Neural crest cell (in vitro differentiated cells): ENCODE results near the gene EME2. TPM values are rescaled to one million over a fixed set of nuclear protein-coding genes. Genes with fewer than 3 reads are reported as not detected.

ENCODE experiments used
- DNase-seq: peaks from one replicate; pipeline ENCODE4 v3.0.0; 2021; ENCODE audit warnings: low read depth, mixed read lengths, low spot score
- H3K27ac Mint-ChIP-seq: one replicate; pipeline ENCODE4 v1.8.0; 2021; ENCODE audit warnings: mild to moderate bottlenecking, mixed read lengths; ENCODE audit not compliant: unreplicated experiment
- H3K27me3 Mint-ChIP-seq: 2 replicates; pipeline ENCODE4 v1.8.0; 2021; ENCODE audit warnings: low read depth, mild to moderate bottlenecking, mixed read lengths
- H3K36me3 Mint-ChIP-seq: 2 replicates; pipeline ENCODE4 v1.8.0; 2021; ENCODE audit warnings: low read depth, mild to moderate bottlenecking, mixed read lengths
- H3K4me1 Mint-ChIP-seq: 2 replicates; pipeline ENCODE4 v1.8.0; 2021; ENCODE audit warnings: mixed read lengths
- H3K4me3 Mint-ChIP-seq: one replicate; pipeline ENCODE4 v1.8.0; 2021; ENCODE audit warnings: mild to moderate bottlenecking, mixed read lengths
- H3K9me3 Mint-ChIP-seq: 2 replicates; pipeline ENCODE4 v1.8.0; 2021; ENCODE audit warnings: mixed read lengths
- total RNA-seq: library from RNA; stranded (reverse); gene quantifications from 2 replicates; pipeline ENCODE4 v1.2.1, GENCODE V29; 2021
- TF ChIP-seq, protein P1 (sequence below): fragments of 200-600 bp; sonication (generic); conservative IDR thresholded peaks from 2 replicates; pipeline ENCODE4 v1.5.0; 2021; ENCODE audit warnings: antibody characterized with exemption, mild to moderate bottlenecking

The EME2 gene
- total RNA-seq, 1 donor from 2014 or later = 36.5 TPM

DNA sequence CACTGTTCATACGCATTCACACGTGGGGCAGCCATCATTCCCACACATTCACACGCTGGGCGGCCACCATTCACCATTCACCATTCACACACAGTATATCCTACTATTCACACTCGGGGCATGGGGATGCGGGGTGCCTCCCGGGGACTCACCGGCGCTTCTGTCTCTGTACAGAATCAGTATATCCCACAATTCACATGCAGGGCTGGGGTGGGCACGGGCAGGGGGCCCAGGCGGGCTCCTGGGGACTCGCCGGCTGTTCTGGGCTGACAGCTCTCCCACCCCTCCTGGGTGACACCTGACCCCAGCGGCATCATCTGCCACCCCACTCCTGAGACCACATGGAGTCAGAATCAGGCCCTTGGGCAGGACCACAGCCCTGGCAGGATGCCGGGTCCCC lies 10.9 kb upstream of the EME2 start:
- no peak for DNase-seq
- no peak overlapping the region for H3K27ac Mint-ChIP-seq
- no peaks in the 10 kb centered on the region for H3K27me3 Mint-ChIP-seq
- no peak overlapping the region for H3K4me3 Mint-ChIP-seq
- H3K36me3 Mint-ChIP-seq = peaks cover 3% of the 10 kb centered on the region
- H3K4me1 Mint-ChIP-seq = no peaks in the 10 kb centered on the region
- no peaks in the 10 kb centered on the region for H3K9me3 Mint-ChIP-seq
- TF ChIP-seq, protein P1, sequence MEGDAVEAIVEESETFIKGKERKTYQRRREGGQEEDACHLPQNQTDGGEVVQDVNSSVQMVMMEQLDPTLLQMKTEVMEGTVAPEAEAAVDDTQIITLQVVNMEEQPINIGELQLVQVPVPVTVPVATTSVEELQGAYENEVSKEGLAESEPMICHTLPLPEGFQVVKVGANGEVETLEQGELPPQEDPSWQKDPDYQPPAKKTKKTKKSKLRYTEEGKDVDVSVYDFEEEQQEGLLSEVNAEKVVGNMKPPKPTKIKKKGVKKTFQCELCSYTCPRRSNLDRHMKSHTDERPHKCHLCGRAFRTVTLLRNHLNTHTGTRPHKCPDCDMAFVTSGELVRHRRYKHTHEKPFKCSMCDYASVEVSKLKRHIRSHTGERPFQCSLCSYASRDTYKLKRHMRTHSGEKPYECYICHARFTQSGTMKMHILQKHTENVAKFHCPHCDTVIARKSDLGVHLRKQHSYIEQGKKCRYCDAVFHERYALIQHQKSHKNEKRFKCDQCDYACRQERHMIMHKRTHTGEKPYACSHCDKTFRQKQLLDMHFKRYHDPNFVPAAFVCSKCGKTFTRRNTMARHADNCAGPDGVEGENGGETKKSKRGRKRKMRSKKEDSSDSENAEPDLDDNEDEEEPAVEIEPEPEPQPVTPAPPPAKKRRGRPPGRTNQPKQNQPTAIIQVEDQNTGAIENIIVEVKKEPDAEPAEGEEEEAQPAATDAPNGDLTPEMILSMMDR = no peak

DNA sequence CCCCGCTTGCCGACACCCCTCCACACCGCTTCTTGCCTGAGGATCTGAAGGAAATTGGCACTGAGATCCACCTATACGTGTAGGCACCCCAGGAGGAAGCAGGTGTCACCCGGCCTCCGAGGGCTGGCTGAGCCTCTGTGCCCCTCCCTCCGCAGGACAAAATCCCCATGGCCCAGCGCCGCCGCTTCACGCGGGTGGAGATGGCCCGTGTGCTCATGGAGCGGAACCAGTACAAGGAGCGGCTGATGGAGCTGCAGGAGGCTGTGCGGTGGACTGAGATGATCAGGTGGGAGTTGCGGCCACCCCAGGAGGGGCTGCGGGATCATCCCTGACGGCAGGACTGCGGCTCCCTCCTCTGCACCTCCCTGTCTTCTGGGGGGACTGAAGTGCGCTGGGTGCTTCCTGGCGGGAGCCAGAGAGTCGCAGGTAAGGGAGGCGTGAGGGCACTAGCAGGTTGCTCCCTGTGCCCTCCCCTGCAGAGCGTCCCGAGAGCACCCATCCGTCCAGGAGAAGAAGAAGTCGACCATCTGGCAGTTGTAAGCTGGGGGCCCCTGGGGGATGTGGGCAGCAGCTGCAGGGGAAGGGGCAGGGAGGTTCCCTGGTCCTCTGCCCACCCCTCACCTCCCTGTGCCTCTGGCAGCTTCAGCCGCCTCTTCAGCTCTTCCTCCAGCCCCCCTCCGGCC lies 10.3 kb upstream of the EME2 start:
- Mint-ChIP-seq H3K4me3 (no peak overlapping the region), H3K27ac (no peak overlapping the region), H3K4me1 (no peaks in the 10 kb centered on the region), H3K9me3 (no peaks in the 10 kb centered on the region), H3K36me3 (peaks cover 3% of the 10 kb centered on the region), H3K27me3 (no peaks in the 10 kb centered on the region)
- DNase-seq = no peak
- TF ChIP-seq, protein P1 = no peak

DNA sequence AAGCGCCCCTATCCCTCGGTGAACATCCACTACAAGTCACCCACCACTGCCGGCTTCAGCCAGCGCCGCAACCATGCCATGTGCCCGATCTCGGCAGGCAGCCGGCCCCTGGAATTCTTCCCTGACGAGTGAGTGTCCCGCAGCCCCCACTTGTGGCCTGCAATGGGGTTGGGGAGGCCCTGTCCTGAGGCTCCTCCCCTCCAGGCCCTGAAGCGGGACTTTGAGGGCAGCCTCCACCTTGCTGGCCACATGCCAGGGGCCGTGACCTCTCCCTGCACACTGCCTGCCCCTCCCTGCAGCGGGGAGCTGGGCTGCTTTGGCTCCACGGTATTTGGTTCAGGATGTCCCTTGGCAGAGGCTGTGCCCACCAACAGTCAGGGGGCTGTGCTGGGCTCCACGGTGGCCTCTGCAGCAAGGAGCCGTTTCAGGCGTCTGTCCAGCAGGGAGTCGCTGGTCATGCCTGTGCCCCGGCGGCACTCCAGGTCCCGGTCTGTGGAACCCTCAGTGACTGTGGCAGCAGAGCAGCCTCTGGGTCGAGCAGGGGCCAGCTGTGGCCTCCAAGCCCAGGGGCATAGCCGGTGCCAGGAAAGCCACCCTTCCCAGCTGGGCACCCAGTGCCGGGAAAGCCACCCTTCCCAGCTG lies 9.6 kb upstream of the EME2 start:
- no peaks in the 10 kb centered on the region for H3K4me1 Mint-ChIP-seq
- TF ChIP-seq, protein P1 = no peak
- H3K27me3 Mint-ChIP-seq = no peaks in the 10 kb centered on the region
- peaks cover 3% of the 10 kb centered on the region for H3K36me3 Mint-ChIP-seq
- H3K27ac Mint-ChIP-seq = no peak overlapping the region
- H3K9me3 Mint-ChIP-seq = no peaks in the 10 kb centered on the region
- H3K4me3 Mint-ChIP-seq = no peak overlapping the region
- DNase-seq = no peak

DNA sequence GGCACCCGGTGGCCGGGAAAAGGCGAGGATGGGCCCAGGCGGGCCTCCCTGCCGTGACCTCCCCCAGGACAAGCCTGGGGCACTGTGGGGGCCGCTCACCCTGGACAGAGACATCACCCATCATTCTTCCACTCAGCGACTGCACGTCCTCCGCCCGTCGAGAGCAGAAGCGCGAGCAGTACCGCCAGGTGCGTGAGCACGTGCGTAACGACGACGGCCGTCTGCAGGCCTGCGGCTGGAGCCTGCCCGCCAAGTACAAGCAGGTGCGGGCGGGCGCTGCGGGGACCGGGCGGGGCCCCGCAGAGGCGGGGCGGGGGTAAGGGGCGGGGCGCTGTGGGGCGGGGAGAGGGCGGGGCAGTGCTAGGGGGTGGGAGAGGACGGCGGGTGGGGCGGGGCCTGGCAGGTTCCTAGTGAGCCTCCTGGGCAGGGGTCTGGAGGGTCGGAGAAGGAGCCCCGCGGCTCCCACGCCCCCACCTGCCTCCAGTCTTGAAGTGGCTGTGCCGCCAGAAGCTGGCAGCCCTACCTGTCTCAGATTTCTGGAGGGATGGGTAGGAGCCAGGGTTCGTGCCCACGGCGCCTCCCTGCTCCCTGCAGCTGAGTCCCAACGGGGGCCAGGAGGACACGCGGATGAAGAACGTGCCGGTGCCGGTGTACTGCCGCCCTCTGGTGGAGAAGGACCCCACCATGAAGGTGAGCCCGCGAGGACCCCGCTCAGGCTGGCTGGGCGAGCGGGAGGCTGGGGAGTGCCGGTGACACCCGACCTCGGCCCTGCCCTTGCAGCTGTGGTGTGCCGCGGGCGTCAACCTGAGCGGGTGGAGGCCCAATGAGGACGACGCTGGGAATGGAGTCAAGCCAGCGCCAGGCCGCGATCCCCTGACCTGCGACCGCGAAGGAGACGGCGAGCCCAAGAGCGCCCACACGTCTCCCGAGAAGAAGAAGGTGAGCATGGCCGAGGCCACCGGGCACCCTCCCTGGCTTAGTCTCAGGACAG lies 8.8 kb upstream of the EME2 start:
- TF ChIP-seq, protein P1 = peak; percentile 62
- no peaks in the 10 kb centered on the region for H3K4me1 Mint-ChIP-seq
- H3K36me3 Mint-ChIP-seq = peaks cover 3% of the 10 kb centered on the region
- H3K9me3 Mint-ChIP-seq = no peaks in the 10 kb centered on the region
- no peak overlapping the region for H3K27ac Mint-ChIP-seq
- no peak overlapping the region for H3K4me3 Mint-ChIP-seq
- peak; percentile 67 for DNase-seq
- H3K27me3 Mint-ChIP-seq = no peaks in the 10 kb centered on the region

DNA sequence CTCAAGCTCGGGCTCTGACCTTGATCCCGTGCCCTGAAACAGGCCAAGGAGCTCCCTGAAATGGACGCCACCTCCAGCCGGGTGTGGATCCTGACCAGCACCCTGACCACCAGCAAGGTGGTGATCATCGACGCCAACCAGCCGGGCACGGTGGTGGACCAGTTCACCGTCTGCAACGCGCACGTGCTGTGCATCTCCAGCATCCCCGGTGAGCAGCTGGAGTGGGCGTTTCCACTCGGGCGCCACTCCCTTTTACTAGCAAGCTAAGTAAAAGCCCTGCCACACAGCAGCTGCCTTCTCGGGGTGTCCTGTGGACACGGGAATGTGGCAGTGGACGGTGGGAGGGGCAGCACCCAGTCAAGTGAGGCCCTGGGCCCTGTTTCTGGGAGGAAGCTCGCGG lies 7.6 kb upstream of the EME2 start:
- no peaks in the 10 kb centered on the region for H3K9me3 Mint-ChIP-seq
- no peak overlapping the region for H3K27ac Mint-ChIP-seq
- H3K4me1 Mint-ChIP-seq = no peaks in the 10 kb centered on the region
- H3K4me3 Mint-ChIP-seq = no peak overlapping the region
- H3K27me3 Mint-ChIP-seq = no peaks in the 10 kb centered on the region
- TF ChIP-seq, protein P1 = no peak
- DNase-seq = no peak
- peaks cover 3% of the 10 kb centered on the region for H3K36me3 Mint-ChIP-seq
